HG03175 (cell line): ENCODE measurements around the gene BOLL.
"Not testable (repeated sequence)": the region's sequence is repeated elsewhere in the genome, so short reads cannot be mapped to it uniquely, and the experiment has no call there.

ENCODE experiments used
- ATAC-seq: cut with Tn5 transposase; IDR thresholded peaks from one replicate; pipeline ENCODE4 v1.9.1; 2021; ENCODE audit warnings: mild to moderate bottlenecking, moderate library complexity; ENCODE audit not compliant: unreplicated experiment

Gene BOLL

GRCh38 chr2:197707316-197708213 lies 77.6 kb downstream of the BOLL start:
- ATAC-seq: peak; percentile 14

- ATAC-seq: no peak
Observed at GRCh38 chr2:197706839-197707207, 78.3 kb downstream of the BOLL start.

- no peak for ATAC-seq
Observed at GRCh38 chr2:197705912-197706838, 78.9 kb downstream of the BOLL start.

- ATAC-seq: peak; percentile 83
Observed at GRCh38 chr2:197705121-197705911, 79.8 kb downstream of the BOLL start, which contains the start of gene MARS2. Gene MARS2 (plus strand): TSS chr2:197705369. CDS start chr2:197705406, 37 bp downstream.

- peak; percentile 42 for ATAC-seq
Observed at GRCh38 chr2:197704434-197705120, 80.5 kb downstream of the BOLL start.

GRCh38 chr2:197700960-197701359 lies 84.2 kb downstream of the BOLL start:
- no peak for ATAC-seq

- ATAC-seq: not testable (repeated sequence)
Observed at GRCh38 chr2:197699724-197700123, 85.4 kb downstream of the BOLL start.

- ATAC-seq: not testable (repeated sequence)
Observed at GRCh38 chr2:197696571-197696970, 88.5 kb downstream of the BOLL start.

- ATAC-seq: not testable (repeated sequence)
Observed at GRCh38 chr2:197695971-197696370, 89.1 kb downstream of the BOLL start.

GRCh38 chr2:197695206-197695605 lies 89.9 kb downstream of the BOLL start:
- ATAC-seq: not testable (repeated sequence)

- no peak for ATAC-seq
Observed at GRCh38 chr2:197677483-197677882, 107.6 kb downstream of the BOLL start.

- ATAC-seq: no peak
Observed at GRCh38 chr2:197677056-197677455, 108.1 kb downstream of the BOLL start.
